ENCODE results near the gene NRM. TPM values are rescaled to one million over a fixed set of nuclear protein-coding genes. Genes with fewer than 3 reads are reported as not detected.

The NRM gene
- total and polyA plus RNA-seq, 2 experiments from 2014 or later = 13.8 to 33.8 TPM

DNA sequence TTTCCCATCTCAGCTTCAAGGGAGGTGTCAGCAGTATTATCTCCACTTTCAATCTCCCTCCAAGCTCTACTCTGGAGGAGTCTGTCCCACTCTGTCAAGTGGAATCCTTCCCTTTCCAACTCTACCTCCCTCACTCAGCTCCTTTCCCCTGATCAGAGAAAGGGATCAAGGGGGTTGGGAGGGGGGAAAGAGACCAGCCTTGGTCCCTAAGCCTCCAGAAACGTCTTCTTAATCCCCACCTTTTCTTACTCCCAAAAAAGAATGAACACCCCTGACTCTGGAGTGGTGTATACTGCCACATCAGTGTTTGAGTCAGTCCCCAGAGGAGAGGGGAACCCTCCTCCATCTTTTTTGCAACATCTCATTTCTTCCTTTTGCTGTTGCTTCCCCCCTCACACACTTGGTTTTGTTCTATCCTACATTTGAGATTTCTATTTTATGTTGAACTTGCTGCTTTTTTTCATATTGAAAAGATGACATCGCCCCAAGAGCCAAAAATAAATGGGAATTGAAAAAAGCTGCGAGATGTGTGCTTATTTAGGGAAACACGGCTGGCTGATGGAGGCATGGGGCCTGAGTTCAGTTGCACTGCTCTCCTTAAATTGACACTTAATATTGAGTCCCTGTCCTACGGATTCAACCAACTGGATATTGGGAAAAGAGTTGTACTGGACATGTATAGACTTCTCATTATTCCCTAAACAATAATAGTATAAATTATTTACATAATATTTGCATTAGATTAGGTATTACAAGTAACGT is 34.3 kb upstream of the NRM start:
- Mint-ChIP-seq H3K27me3 (ENCODE audit: insufficient read depth, low read depth, poor library complexity) (peaks cover 58% of the 10 kb centered on the region), H3K4me1 (peaks cover 28% of the 10 kb centered on the region), H3K4me3 (peak overlapping the region; percentile 38; the same call in 2 of the 3 replicates), H3K9me3 (peaks cover 11% of the 10 kb centered on the region; the same call in 2 of the 3 replicates), H3K36me3 (ENCODE audit: low read depth) (peaks cover 81% of the 10 kb centered on the region), H3K27ac (peak overlapping the region; percentile 74)
- no peak overlapping the region for H3K4me2 ChIP-seq
- peak overlapping the region; percentile 70 for H3K27ac ChIP-seq (ENCODE audit: low read depth)
- ATAC-seq (no peak), DNase-seq (ENCODE audit: low spot score) (no peak)
- H3F3A ChIP-seq (replicated peaks; ENCODE audit: low read depth) = peaks cover 74% of the 10 kb centered on the region
- no peaks in the 10 kb centered on the region for H3K9me2 ChIP-seq (ENCODE audit: insufficient read depth)
- peaks cover 41% of the 10 kb centered on the region for H3K36me3 ChIP-seq (ENCODE audit: insufficient read depth)
- H3K4me3 ChIP-seq = no peak overlapping the region
- H2AFZ ChIP-seq = no peak overlapping the region
- peaks cover 37% of the 10 kb centered on the region for H3K79me2 ChIP-seq (replicated peaks; ENCODE audit: insufficient read depth)
- H4K20me1 ChIP-seq (replicated peaks; ENCODE audit: insufficient read depth) = peaks cover 40% of the 10 kb centered on the region
- H3K4me1 ChIP-seq (ENCODE audit: insufficient read depth) = peaks cover 6% of the 10 kb centered on the region
- TF ChIP-seq ETS1 (IDR thresholded peaks at IDR 0.05) = no peak
- TF ChIP-seq ZNF331 (CRISPR knock-in tag; IDR thresholded peaks at IDR 0.05; ENCODE audit: low read depth) = no peak
- TF ChIP-seq, protein P1, sequence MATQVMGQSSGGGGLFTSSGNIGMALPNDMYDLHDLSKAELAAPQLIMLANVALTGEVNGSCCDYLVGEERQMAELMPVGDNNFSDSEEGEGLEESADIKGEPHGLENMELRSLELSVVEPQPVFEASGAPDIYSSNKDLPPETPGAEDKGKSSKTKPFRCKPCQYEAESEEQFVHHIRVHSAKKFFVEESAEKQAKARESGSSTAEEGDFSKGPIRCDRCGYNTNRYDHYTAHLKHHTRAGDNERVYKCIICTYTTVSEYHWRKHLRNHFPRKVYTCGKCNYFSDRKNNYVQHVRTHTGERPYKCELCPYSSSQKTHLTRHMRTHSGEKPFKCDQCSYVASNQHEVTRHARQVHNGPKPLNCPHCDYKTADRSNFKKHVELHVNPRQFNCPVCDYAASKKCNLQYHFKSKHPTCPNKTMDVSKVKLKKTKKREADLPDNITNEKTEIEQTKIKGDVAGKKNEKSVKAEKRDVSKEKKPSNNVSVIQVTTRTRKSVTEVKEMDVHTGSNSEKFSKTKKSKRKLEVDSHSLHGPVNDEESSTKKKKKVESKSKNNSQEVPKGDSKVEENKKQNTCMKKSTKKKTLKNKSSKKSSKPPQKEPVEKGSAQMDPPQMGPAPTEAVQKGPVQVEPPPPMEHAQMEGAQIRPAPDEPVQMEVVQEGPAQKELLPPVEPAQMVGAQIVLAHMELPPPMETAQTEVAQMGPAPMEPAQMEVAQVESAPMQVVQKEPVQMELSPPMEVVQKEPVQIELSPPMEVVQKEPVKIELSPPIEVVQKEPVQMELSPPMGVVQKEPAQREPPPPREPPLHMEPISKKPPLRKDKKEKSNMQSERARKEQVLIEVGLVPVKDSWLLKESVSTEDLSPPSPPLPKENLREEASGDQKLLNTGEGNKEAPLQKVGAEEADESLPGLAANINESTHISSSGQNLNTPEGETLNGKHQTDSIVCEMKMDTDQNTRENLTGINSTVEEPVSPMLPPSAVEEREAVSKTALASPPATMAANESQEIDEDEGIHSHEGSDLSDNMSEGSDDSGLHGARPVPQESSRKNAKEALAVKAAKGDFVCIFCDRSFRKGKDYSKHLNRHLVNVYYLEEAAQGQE (IDR thresholded peaks at IDR 0.05; ENCODE audit: unreplicated experiment) = no peak
- no peak for TF ChIP-seq NANOG (IDR thresholded peaks at IDR 0.05; ENCODE audit: borderline replicate concordance)
- TF ChIP-seq CREB1 (CRISPR knock-in tag; IDR thresholded peaks at IDR 0.05; ENCODE audit: low read depth) = no peak
- TF ChIP-seq JUNB (IDR thresholded peaks at IDR 0.05; ENCODE audit: unreplicated experiment) = no peak
- TF ChIP-seq EZH2 (IDR thresholded peaks at IDR 0.05; ENCODE audit: low read depth, unreplicated experiment) = no peak
- TF ChIP-seq ZNF462 (CRISPR knock-in tag; IDR thresholded peaks at IDR 0.05) = no peak
- TF ChIP-seq POLR2AphosphoS5 (IDR thresholded peaks at IDR 0.05; ENCODE audit: low read depth) = no peak
- TF ChIP-seq EZH2phosphoT487 (IDR thresholded peaks at IDR 0.05; ENCODE audit: unreplicated experiment) = no peak
- no peak for TF ChIP-seq ZNF114 (CRISPR knock-in tag; IDR thresholded peaks at IDR 0.05)
- no peak for TF ChIP-seq STAT1 (IDR thresholded peaks at IDR 0.05; ENCODE audit: unreplicated experiment)
- TF ChIP-seq, protein P2, sequence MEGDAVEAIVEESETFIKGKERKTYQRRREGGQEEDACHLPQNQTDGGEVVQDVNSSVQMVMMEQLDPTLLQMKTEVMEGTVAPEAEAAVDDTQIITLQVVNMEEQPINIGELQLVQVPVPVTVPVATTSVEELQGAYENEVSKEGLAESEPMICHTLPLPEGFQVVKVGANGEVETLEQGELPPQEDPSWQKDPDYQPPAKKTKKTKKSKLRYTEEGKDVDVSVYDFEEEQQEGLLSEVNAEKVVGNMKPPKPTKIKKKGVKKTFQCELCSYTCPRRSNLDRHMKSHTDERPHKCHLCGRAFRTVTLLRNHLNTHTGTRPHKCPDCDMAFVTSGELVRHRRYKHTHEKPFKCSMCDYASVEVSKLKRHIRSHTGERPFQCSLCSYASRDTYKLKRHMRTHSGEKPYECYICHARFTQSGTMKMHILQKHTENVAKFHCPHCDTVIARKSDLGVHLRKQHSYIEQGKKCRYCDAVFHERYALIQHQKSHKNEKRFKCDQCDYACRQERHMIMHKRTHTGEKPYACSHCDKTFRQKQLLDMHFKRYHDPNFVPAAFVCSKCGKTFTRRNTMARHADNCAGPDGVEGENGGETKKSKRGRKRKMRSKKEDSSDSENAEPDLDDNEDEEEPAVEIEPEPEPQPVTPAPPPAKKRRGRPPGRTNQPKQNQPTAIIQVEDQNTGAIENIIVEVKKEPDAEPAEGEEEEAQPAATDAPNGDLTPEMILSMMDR (conservative IDR thresholded peaks at IDR 0.05; ENCODE audit: low read depth in 2 of 2) = no peak
- H3K27me3 ChIP-seq (ENCODE audit: insufficient read depth) = no peaks in the 10 kb centered on the region
